Measurements from ENCODE around the gene BICD2. TPM values are rescaled to one million over a fixed set of nuclear protein-coding genes. Genes with fewer than 3 reads are reported as not detected.

The BICD2 gene
- total RNA-seq, 6 donors from 2014 or later, result 33.8 to 50.1 (median 45.1) TPM

DNA sequence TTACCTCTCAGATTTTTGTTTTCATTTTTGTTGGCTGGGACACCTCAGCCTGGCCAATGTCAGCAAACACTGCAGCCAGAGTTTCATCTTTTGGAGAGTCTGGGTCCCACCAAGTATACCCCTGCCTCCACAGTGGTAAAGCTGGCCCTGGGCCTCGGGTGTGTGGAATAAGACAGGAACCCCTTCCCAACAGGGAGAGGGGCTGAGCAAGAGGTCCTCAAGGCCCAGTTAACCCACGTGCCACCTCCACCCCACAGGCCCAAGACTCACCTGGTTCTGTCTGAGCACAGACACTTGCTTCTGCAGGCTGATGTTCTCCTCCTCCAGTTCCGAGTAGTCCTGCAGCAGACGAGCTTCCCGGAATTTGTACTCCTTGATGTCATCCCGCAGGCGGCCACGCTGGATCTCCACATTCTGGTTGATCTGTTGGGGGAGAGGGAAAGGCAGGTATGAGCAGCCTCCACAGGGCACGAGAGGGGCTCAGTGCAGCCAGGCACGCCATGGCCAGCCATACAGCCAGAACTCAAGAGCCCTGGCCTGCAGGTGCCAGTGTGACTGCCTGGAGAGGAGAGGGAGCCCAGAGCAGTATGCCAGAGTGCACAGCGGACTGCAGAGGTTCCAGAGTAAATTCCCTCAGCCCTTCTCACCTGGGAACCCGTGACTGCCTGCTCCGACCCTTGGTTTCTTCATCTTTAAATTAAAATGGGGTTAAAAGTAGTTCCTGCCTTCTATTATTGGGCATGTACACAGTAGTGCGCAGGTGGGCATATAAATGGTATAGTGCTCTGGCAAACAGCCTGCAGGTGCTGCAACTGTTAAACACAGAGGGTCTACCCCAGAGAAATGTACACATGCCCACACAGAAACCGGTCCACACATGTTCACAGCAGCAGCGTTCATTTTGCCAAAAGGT lies 42.0 kb downstream of the BICD2 start:
- TF ChIP-seq, protein P1, sequence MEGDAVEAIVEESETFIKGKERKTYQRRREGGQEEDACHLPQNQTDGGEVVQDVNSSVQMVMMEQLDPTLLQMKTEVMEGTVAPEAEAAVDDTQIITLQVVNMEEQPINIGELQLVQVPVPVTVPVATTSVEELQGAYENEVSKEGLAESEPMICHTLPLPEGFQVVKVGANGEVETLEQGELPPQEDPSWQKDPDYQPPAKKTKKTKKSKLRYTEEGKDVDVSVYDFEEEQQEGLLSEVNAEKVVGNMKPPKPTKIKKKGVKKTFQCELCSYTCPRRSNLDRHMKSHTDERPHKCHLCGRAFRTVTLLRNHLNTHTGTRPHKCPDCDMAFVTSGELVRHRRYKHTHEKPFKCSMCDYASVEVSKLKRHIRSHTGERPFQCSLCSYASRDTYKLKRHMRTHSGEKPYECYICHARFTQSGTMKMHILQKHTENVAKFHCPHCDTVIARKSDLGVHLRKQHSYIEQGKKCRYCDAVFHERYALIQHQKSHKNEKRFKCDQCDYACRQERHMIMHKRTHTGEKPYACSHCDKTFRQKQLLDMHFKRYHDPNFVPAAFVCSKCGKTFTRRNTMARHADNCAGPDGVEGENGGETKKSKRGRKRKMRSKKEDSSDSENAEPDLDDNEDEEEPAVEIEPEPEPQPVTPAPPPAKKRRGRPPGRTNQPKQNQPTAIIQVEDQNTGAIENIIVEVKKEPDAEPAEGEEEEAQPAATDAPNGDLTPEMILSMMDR (IDR thresholded peaks at IDR 0.05), result no peak
- TF ChIP-seq EP300 (IDR thresholded peaks at IDR 0.05) (no peak), POLR2A (IDR thresholded peaks at IDR 0.05) (no peak), POLR2AphosphoS5 (IDR thresholded peaks at IDR 0.05) (no peak)
- H3K9me3 ChIP-seq, result no peaks in the 10 kb centered on the region
- H3K27ac ChIP-seq, result peak overlapping the region; percentile 15 to 67 (median 38)
- 75 to 84% methylated on average over 11 to 15 of the region's 16 CpGs for WGBS, 2 donors
- ATAC-seq (ENCODE audit: low FRiP score in 2 of 2) (no peak), DNase-seq (peak in 1 of 2 donors; percentile 25)
- H3K36me3 ChIP-seq, result peaks cover 22 to 63% (median 49%) of the 10 kb centered on the region in 4 donors
- peaks cover 25 to 50% (median 31%) of the 10 kb centered on the region in 4 donors for H3K4me1 ChIP-seq
- no peaks in the 10 kb centered on the region for H3K27me3 ChIP-seq
- no peak overlapping the region for H3K4me3 ChIP-seq

DNA sequence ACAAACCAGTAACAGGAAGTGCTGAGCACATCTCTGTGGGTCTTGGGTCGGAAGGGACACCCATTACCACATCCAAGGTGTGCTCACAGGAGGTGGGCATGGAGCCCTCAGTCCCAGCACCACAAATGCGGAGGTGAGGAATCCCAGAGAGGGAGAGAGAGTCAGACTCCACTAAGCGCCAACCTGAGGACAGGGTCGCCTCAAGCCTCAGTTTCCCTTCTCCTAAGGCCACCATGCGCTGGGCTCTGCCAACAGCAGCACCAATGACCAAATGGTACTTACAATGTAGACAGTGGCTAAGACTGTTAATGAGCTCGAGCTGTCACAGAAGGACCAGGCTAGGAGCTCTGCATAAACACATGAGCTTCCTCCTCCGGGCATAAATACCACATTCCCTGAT lies 43.1 kb downstream of the BICD2 start:
- Histone ChIP-seq H3K9me3 (no peaks in the 10 kb centered on the region), H3K27ac (peak overlapping the region in 1 of 4 donors; percentile 14), H3K36me3 (peaks cover 26 to 70% (median 56%) of the 10 kb centered on the region in 4 donors), H3K4me3 (no peak overlapping the region), H3K27me3 (no peaks in the 10 kb centered on the region), H3K4me1 (peaks cover 14 to 40% (median 23%) of the 10 kb centered on the region in 4 donors)
- 84 to 92% methylated on average over 7 of the region's 7 CpGs for WGBS, 2 donors
- no peak for ATAC-seq (ENCODE audit: low FRiP score in 2 of 2)
- TF ChIP-seq POLR2AphosphoS5 (IDR thresholded peaks at IDR 0.05) (no peak), POLR2A (IDR thresholded peaks at IDR 0.05) (no peak), EP300 (IDR thresholded peaks at IDR 0.05) (no peak)
- TF ChIP-seq, protein P1 (IDR thresholded peaks at IDR 0.05), result no peak
- no peak for DNase-seq

DNA sequence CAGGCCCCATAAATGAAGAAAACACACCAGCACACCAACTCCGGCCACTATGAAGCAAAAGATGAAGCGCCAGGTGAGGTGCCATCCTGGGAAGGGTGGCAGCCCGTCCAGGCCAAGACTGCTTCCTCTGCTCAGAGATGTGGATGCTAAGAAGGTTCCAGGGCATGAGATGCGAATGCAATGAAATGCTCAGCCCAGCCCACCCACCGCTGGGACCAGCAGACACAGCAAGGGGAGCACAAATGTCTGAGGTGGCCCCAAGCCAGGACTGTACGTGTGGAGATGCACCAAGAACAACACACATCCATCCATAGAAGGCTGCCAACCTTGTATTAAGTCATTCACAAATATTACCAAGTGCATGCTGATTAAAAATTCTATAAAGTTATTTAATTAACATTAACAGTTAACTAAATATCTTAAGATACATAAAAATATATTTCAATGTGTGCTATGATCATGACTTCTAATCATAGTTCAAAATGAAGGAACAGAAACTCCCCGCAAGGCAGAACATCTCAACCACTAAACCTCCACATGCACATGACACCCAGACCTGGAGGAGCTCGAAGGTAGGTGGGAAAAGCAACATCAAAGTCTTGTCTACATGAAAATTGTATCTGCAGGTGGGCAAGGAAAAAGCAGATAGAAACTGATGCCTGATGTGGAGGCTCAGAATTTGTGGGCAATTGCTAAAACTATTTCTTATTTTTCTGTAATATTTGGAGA lies 43.7 kb downstream of the BICD2 start:
- DNase-seq, result no peak
- no peak overlapping the region for H3K4me3 ChIP-seq
- peaks cover 26 to 66% (median 59%) of the 10 kb centered on the region in 4 donors for H3K36me3 ChIP-seq
- H3K4me1 ChIP-seq, result peaks cover 11 to 36% (median 21%) of the 10 kb centered on the region in 4 donors
- no peak for ATAC-seq (ENCODE audit: low FRiP score in 2 of 2)
- peak overlapping the region in 1 of 4 donors; percentile 14 for H3K27ac ChIP-seq
- 87 to 88% methylated on average over 6 to 8 of the region's 8 CpGs for WGBS, 2 donors
- TF ChIP-seq POLR2AphosphoS5 (IDR thresholded peaks at IDR 0.05) (no peak), POLR2A (IDR thresholded peaks at IDR 0.05) (no peak), EP300 (IDR thresholded peaks at IDR 0.05) (no peak)
- TF ChIP-seq, protein P1 (IDR thresholded peaks at IDR 0.05), result no peak
- H3K9me3 ChIP-seq, result no peaks in the 10 kb centered on the region
- H3K27me3 ChIP-seq, result no peaks in the 10 kb centered on the region

DNA sequence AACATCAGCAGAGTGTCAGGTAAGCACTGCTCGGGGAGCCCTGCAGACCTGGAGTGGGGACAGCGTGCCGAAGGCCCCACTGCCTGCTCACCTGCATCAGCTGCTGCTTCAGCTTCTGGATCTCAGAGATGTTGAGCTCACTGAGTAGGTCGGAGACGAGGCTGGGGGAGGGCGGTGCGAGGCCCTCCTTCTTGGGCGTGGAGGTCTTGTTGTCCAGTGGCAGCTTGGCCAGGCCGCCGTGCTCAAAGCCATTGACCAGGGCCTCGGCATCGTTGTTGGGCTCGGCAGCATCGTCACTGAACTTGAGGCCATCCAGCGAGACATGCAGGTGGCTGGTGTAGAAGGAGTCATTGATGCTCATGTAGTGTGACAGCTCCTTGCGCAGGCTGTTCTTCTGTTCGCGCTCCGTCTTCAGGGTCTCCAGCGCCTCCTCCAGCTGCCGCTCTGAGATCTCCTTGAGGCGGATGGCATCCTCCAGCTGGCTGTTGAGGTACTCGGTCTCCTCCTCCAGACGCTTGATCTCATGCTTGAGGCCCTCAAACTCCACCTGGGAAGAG lies 44.3 kb downstream of the BICD2 start:
- ATAC-seq (ENCODE audit: low FRiP score in 2 of 2) (no peak), DNase-seq (peak; percentile 20 to 69)
- H3K36me3 ChIP-seq, result peaks cover 28 to 72% (median 66%) of the 10 kb centered on the region in 4 donors
- 91 to 98% methylated on average over 23 to 24 of the region's 24 CpGs for WGBS, 2 donors
- H3K4me1 ChIP-seq, result peaks cover 11 to 35% (median 20%) of the 10 kb centered on the region in 4 donors
- TF ChIP-seq, protein P1 (IDR thresholded peaks at IDR 0.05), result no peak
- TF ChIP-seq POLR2AphosphoS5 (IDR thresholded peaks at IDR 0.05) (no peak), POLR2A (IDR thresholded peaks at IDR 0.05) (no peak), EP300 (IDR thresholded peaks at IDR 0.05) (no peak)
- no peaks in the 10 kb centered on the region for H3K27me3 ChIP-seq
- no peak overlapping the region for H3K27ac ChIP-seq
- H3K9me3 ChIP-seq, result no peaks in the 10 kb centered on the region
- H3K4me3 ChIP-seq, result no peak overlapping the region

Data from upper lobe of left lung (tissue), 6 donors.